Lower leg skin (tissue), 3 donors: Measurements from ENCODE around the gene LAMC2.

Experiments used
- POLR2A ChIP-seq, 2 donors: fragments of 450-650 bp; IDR thresholded peaks; one replicate each; pipeline ENCODE4 v1.6.1; 2016 to 2017; ENCODE audit warnings: antibody characterized with exemption in 2 of 2, mild to moderate bottlenecking in 1 of 2, moderate library complexity in 1 of 2
- TF ChIP-seq, protein P1 (sequence below), 3 donors: fragments of 450-650 bp; IDR thresholded peaks; one replicate each; pipeline ENCODE4 v1.5.1; 2016; ENCODE audit warnings: antibody characterized with exemption in 3 of 3, mild to moderate bottlenecking in 3 of 3, moderate library complexity in 2 of 3

DNA sequence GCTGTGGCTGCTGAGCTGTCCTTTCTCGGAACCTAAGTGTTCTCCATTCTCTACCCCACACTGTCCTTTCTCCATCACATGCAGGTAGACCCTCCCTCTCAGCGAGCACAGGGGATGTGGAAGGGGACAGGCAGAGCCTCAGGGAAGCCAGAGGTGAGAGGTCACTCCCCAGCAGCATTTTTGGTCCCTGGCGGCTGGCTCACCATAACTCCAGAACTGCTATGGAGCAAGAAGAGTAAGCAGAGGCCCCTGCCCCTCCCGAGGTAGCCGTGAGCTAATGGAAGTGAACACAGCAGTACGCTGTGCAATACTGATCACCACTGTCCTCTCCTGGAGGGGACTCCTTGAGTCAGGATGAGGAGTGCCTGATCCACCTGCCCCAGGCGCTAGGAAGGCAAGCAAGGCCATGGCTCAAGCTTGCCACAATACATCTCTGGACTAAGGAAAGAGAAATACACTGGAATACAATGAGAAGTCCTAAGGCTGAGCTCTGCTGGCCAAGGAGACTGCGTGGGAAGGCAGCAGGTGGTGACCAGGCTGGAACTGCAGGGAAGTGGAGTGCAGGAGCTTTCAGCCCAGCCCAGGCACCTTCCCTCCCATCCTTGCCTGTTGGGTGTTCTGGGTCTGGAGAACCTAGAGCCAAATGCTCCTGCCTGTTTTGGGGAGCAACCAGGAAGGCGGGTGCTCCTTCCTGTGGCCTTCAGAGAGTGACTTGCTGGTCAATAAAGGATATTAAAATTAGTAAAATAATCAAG, 96.2 kb downstream of the LAMC2 start:
- TF ChIP-seq, protein P1, sequence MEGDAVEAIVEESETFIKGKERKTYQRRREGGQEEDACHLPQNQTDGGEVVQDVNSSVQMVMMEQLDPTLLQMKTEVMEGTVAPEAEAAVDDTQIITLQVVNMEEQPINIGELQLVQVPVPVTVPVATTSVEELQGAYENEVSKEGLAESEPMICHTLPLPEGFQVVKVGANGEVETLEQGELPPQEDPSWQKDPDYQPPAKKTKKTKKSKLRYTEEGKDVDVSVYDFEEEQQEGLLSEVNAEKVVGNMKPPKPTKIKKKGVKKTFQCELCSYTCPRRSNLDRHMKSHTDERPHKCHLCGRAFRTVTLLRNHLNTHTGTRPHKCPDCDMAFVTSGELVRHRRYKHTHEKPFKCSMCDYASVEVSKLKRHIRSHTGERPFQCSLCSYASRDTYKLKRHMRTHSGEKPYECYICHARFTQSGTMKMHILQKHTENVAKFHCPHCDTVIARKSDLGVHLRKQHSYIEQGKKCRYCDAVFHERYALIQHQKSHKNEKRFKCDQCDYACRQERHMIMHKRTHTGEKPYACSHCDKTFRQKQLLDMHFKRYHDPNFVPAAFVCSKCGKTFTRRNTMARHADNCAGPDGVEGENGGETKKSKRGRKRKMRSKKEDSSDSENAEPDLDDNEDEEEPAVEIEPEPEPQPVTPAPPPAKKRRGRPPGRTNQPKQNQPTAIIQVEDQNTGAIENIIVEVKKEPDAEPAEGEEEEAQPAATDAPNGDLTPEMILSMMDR (IDR thresholded peaks at IDR 0.05), result no peak
- no peak for TF ChIP-seq POLR2A (IDR thresholded peaks at IDR 0.05)
